K562 (cell line): ENCODE data around the gene ADARB2. TPM values are rescaled to one million over a fixed set of nuclear protein-coding genes. Genes with fewer than 3 reads are reported as not detected.

Source experiments
- ATAC-seq: fragments of 200-7000 bp; cut with Tn5 transposase; 3 replicates; pipeline ENCODE4 v1.9.1; 2020; ENCODE audit warnings: moderate library complexity
- BruUV-seq: library from RNA; stranded (reverse); fragments of 400-500 nt; replicated peaks from 2 replicates; lab custom pipeline; 2021; lab: Mats Ljungman, UMichigan
- CTCF ChIA-PET: fragments of 300-600 bp; formaldehyde crosslinking; extraction: SDS; loops from one replicate; lab custom pipeline; 2021; ENCODE audit warnings: low intra/inter-chr PET ratio; lab: Yijun Ruan, JAX
- POLR2A ChIA-PET: fragments of 300-600, 350-650 bp; sonication (Branson Sonifier 250); formaldehyde crosslinking; extraction: SDS; loops from one replicate; lab custom pipeline; 2021; ENCODE audit warnings: antibody characterized with exemption, inconsistent platforms; lab: Yijun Ruan, JAX
- DNase-seq, 4 experiments: peaks; one replicate each; pipeline versions ENCODE4 v3.0.0 to v3.0.0-alpha.2; 2011 to 2018; ENCODE audit warnings: low spot score in 3 of 4, mixed read lengths in 3 of 4; ENCODE audit errors: extremely low read depth in 1 of 4
- FAIRE-seq: peaks from 2 replicates; lab custom pipeline; 2011; peaks lifted over from hg19 to GRCh38; lab: Jason Lieb, UNC
- H2AFZ ChIP-seq: 2 replicates; pipeline ENCODE4 v1.6.0; 2011; ENCODE audit warnings: low read depth, low read length, control low read depth, inconsistent platforms
- H3K27ac ChIP-seq: fragments of 200-600 bp; 3 replicates; pipeline ENCODE4 v1.8.0; 2011; ENCODE audit warnings: low read depth, mild to moderate bottlenecking, control low read depth, inconsistent platforms, low read length, moderate library complexity, mixed read lengths; ENCODE audit errors: extremely low read depth
- H3K27me3 ChIP-seq, 2 experiments: fragments of 300-600 bp in 1 of 2; 2 replicates in 1 of 2; 3 replicates in 1 of 2; pipeline versions ENCODE4 v1.6.0 to v1.8.0; 2011; ENCODE audit warnings: inconsistent platforms in 2 of 2, low read length in 2 of 2, mild to moderate bottlenecking in 1 of 2, mixed read lengths in 1 of 2, moderate library complexity in 1 of 2; ENCODE audit not compliant: control insufficient read depth in 2 of 2, insufficient read depth in 2 of 2
- H3K36me3 ChIP-seq: fragments of 300-600 bp; 3 replicates; pipeline ENCODE4 v1.8.0; 2011; ENCODE audit warnings: mild to moderate bottlenecking, low read length, inconsistent platforms; ENCODE audit not compliant: control insufficient read depth, insufficient read depth
- H3K4me1 ChIP-seq, 2 experiments: fragments of 200-600 bp in 1 of 2; replicated peaks in 1 of 2; 2 replicates in 1 of 2; 3 replicates in 1 of 2; pipeline versions ENCODE4 v1.5.1 to v1.8.0; 2011; ENCODE audit warnings: inconsistent platforms in 2 of 2, low read length in 2 of 2, mild to moderate bottlenecking in 1 of 2, mixed read lengths in 1 of 2, moderate library complexity in 1 of 2; ENCODE audit not compliant: control insufficient read depth in 2 of 2, insufficient read depth in 2 of 2
- H3K4me2 ChIP-seq: 2 replicates; pipeline ENCODE4 v1.6.1; 2011; ENCODE audit warnings: low read length, control low read depth, inconsistent platforms, mixed read lengths; ENCODE audit not compliant: insufficient read depth
- H3K4me3 ChIP-seq: fragments of 200-600 bp; sonication (generic), shearing (Covaris generic); 2 replicates; pipeline ENCODE4 v1.5.1; 2016; ENCODE audit warnings: control low read depth, inconsistent platforms
- H3K79me2 ChIP-seq: fragments of 200-600 bp; 3 replicates; pipeline ENCODE4 v1.8.0; 2011; ENCODE audit warnings: low read length, inconsistent platforms; ENCODE audit not compliant: control insufficient read depth, insufficient read depth
- H3K9ac ChIP-seq, 2 experiments: 2 replicates each; pipeline versions ENCODE4 v1.6.0 to v1.6.1; 2011; ENCODE audit warnings: low read depth in 2 of 2, low read length in 2 of 2, control low read depth in 1 of 2, inconsistent platforms in 1 of 2, mild to moderate bottlenecking in 1 of 2, mixed read lengths in 1 of 2; ENCODE audit not compliant: insufficient read depth in 1 of 2
- H3K9me1 ChIP-seq: one replicate; pipeline ENCODE4 v1.6.0; 2011; ENCODE audit warnings: inconsistent platforms, mild to moderate bottlenecking, low read length, moderate library complexity; ENCODE audit not compliant: control insufficient read depth, insufficient read depth
- H3K9me3 ChIP-seq: replicated peaks from 2 replicates; pipeline ENCODE4 v1.5.1; 2011; ENCODE audit warnings: low read depth, low read length, inconsistent platforms; ENCODE audit not compliant: control insufficient read depth, insufficient read depth
- H4K20me1 ChIP-seq: replicated peaks from 2 replicates; pipeline ENCODE4 v1.6.1; 2011; ENCODE audit warnings: low read length, inconsistent platforms, mixed read lengths; ENCODE audit not compliant: control insufficient read depth, insufficient read depth
- PCBP1 ChIP-seq: fragments of 200-400 bp; formaldehyde crosslinking; IDR thresholded peaks from 2 replicates; pipeline ENCODE4 v1.6.1; 2018; ENCODE audit warnings: mild to moderate bottlenecking, low read depth, low read length; ENCODE audit not compliant: poor library complexity, severe bottlenecking
- PCBP2 ChIP-seq: fragments of 200-400 bp; formaldehyde crosslinking; IDR thresholded peaks from 2 replicates; pipeline ENCODE4 v1.6.1; 2018; ENCODE audit warnings: low read length, low read depth, mild to moderate bottlenecking, moderate library complexity; ENCODE audit not compliant: poor library complexity, severe bottlenecking
- ZBTB11 ChIP-seq, 3 experiments: fragments of 200-800 bp in 1 of 3; fragments of 250-450 bp in 1 of 3; fragments of 450-650 bp in 1 of 3; sonication (Bioruptor Pico) in 1 of 3; sonication (Bioruptor generic) in 1 of 3; formaldehyde crosslinking in 1 of 3; IDR thresholded peaks; 2 replicates each; pipeline versions ENCODE4 v1.6.1 to v1.8.0; 2016 to 2022; ENCODE audit warnings: mild to moderate bottlenecking in 2 of 3, missing genetic modification characterization in 2 of 3, missing compliant biosample characterization in 1 of 3, moderate library complexity in 1 of 3
- WGBS: fragments of 100-300 bp; shearing (Covaris generic); methylation state at CpG from one replicate; pipeline ENCODE4 v1.1.6; 2016; ENCODE audit warnings: low coverage, mixed read lengths; ENCODE audit not compliant: insufficient coverage; ENCODE audit errors: missing lambda C conversion rate; 5-methylcytosine and 5-hydroxymethylcytosine counted together
- in situ Hi-C: fragments of 300-500 bp; cut with MboI; formaldehyde crosslinking; loops from 4 replicates; pipeline ENCODE4 v1.15.0; 2018; ENCODE audit warnings: inconsistent platforms, mixed read lengths
- intact Hi-C: fragments of 100-400 bp; cut with micrococcal nuclease; formaldehyde crosslinking; loops from 2 replicates; pipeline ENCODE4 v1.14.2; 2022
- polyA plus RNA-seq, 8 experiments: library from polyadenylated mRNA; depleted of rRNA in 4 of 8; stranded (reverse) in 5 of 8; unstranded in 3 of 8; fragments of >200 nt; fragmentation: Nextera tagmentation in 2 of 8; fragmentation: Illumina TruSeq in 1 of 8; extraction: Ambion mirVana in 2 of 8; extraction: Trizol in 1 of 8; gene quantifications; 2 replicates each; pipeline versions ENCODE4 v1.2.1 to v1.2.3, GENCODE V29; 2011 to 2014; ENCODE audit warnings: inconsistent platforms in 1 of 8, missing spikeins in 1 of 8
- total RNA-seq, 7 experiments: library from RNA; depleted of rRNA in 6 of 7; stranded (reverse); fragments of >200 nt in 6 of 7; fragmentation: Illumina TruSeq in 2 of 7; extraction: Trizol in 2 of 7; gene quantifications; 2 replicates each; pipeline versions ENCODE4 v1.2.1 to v1.2.3, GENCODE V29; 2011 to 2021; ENCODE audit warnings: low replicate concordance in 1 of 7

The ADARB2 gene
- total and polyA plus RNA-seq, 9 of the 15 experiments (the other 6 are each of a cell fraction or from before 2014, with no cell fraction given), result not detected

GRCh38 chr10:1472178-1472958 lies 265.0 kb downstream of the ADARB2 start (continued):
- TF ChIP-seq ZBTB11 (CRISPR knock-in tag; IDR thresholded peaks at IDR 0.05) (no peak), PCBP1 (no peak)

DNA sequence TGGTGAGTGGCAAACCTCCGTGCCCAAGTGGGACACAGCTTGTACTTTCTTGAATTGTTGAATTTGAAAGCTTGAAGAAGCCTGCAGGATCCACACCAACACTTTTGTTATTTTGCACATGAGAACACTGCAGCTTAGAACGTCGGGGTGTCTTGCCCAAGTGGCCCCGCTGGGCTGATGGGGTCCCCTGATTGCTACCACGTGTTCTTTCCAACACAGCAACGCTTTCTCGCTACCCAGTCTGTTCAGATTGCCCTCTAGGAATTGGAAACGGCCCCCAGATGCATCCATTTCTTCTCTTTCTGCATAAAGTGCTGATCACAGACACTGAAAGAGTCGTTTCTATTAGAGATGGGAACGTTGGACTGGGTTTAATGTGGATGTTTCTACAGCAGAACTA lies 268.5 kb downstream of the ADARB2 start:
- no peak overlapping the region for H3K27ac ChIP-seq
- ChIA-PET POLR2A (no interaction called here), CTCF (no interaction called here)
- no peaks in the 10 kb centered on the region for H3K79me2 ChIP-seq
- peaks cover 6% of the 10 kb centered on the region; the same call in 1 of the 2 replicates for H4K20me1 ChIP-seq
- WGBS, result 3% methylated on average over 10 of the region's 10 CpGs
- no peak overlapping the region for H3K9ac ChIP-seq
- H2AFZ ChIP-seq, result no peak overlapping the region
- no peak overlapping the region for H3K4me3 ChIP-seq
- in situ Hi-C loops (no loop called here), intact Hi-C loops (no loop called here)
- no peak for TF ChIP-seq PCBP2
- DNase-seq, result no peak
- H3K4me2 ChIP-seq, result no peak overlapping the region
- H3K9me1 ChIP-seq, result no peaks in the 10 kb centered on the region
- no peak for ATAC-seq
- no peaks in the 10 kb centered on the region for H3K4me1 ChIP-seq
- H3K9me3 ChIP-seq, result no peaks in the 10 kb centered on the region
- H3K36me3 ChIP-seq, result no peaks in the 10 kb centered on the region
- BruUV-seq, result no TSS peak
- no peak for FAIRE-seq
- peaks cover 33 to 76% of the 10 kb centered on the region in 2 experiments for H3K27me3 ChIP-seq
